IMR-90 (cell line): ENCODE measurements around the gene TTC39C.

Experiments
- NFE2L2 ChIP-seq: fragments of 150-350 bp; IDR thresholded peaks from 2 replicates; pipeline ENCODE4 v1.6.1; 2016; ENCODE audit warnings: low read depth, mild to moderate bottlenecking, low read length
- POLR2A ChIP-seq: IDR thresholded peaks from 2 replicates; pipeline ENCODE4 v1.6.1; 2012; ENCODE audit warnings: mild to moderate bottlenecking, low read depth, low read length
- RFX5 ChIP-seq: IDR thresholded peaks from 2 replicates; pipeline ENCODE4 v1.8.0; 2012; ENCODE audit warnings: low read depth, mild to moderate bottlenecking, low read length, moderate library complexity
- TF ChIP-seq, protein P1 (sequence below): conservative IDR thresholded peaks from 2 replicates; pipeline ENCODE4 v1.5.1; 2012; ENCODE audit warnings: mild to moderate bottlenecking, low read depth, low read length, improper control_type of control experiment

DNA sequence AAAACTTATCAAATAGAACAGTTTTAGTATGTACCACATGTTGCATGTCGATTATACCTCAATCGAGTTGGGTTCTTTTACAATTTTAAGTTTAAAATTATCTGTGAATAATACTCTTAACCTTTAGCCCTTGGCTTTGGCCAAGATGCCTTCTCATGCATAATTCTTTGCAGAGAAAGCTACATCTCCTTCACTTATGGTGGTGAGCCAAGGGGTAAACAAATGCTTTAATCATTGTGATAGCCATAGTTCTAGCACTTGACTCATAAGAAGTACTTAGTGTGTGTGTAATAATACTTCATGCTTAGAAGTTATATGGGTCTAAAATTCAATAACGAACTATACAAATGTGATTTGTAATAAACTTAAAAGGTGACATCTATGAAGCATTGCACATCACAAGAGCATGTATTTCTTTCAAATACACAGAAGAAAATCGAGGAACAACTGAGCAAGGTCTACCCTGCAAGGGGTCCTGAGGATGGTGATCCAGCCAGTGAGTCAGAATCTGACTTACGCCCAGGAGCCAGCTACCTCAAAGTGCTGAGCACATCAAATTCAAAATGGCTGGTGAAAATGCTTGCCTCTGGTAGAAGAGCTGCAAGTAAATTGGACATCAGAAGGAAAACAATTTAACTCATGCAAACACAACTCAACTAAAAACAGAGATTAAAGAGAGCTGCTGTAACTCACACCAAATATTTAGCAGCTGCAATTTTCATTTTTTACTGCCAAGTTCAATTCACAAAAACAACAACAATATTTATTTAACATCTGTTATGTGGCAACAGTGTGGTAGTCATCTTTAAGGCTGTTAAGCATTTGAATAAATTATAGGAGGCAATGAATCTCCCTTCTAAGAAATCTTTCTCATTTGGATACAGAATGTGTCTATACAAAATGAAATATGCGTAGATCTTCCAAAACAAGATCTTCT is 23.8 kb upstream of the TTC39C start:
- TF ChIP-seq NFE2L2 (no peak), RFX5 (no peak), POLR2A (no peak)
- TF ChIP-seq, protein P1, sequence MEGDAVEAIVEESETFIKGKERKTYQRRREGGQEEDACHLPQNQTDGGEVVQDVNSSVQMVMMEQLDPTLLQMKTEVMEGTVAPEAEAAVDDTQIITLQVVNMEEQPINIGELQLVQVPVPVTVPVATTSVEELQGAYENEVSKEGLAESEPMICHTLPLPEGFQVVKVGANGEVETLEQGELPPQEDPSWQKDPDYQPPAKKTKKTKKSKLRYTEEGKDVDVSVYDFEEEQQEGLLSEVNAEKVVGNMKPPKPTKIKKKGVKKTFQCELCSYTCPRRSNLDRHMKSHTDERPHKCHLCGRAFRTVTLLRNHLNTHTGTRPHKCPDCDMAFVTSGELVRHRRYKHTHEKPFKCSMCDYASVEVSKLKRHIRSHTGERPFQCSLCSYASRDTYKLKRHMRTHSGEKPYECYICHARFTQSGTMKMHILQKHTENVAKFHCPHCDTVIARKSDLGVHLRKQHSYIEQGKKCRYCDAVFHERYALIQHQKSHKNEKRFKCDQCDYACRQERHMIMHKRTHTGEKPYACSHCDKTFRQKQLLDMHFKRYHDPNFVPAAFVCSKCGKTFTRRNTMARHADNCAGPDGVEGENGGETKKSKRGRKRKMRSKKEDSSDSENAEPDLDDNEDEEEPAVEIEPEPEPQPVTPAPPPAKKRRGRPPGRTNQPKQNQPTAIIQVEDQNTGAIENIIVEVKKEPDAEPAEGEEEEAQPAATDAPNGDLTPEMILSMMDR = no peak
